Endothelial cell of umbilical vein (primary cell): Measurements from ENCODE around the gene TREML2. TPM values are rescaled to one million over a fixed set of nuclear protein-coding genes. Genes with fewer than 3 reads are reported as not detected.

Source experiments
- BruUV-seq: library from RNA; stranded (reverse); fragments of 400-500 nt; replicated peaks from 2 replicates; lab custom pipeline; 2021; lab: Mats Ljungman, UMichigan
- CTCF ChIA-PET: fragments of 300-600, 350-600 bp; sonication (Branson Sonifier 250); formaldehyde crosslinking; loops from one replicate; lab custom pipeline; 2021; ENCODE audit warnings: antibody characterized with exemption, inconsistent platforms; lab: Charles Lee
- POLR2A ChIA-PET: fragments of 300-600, 350-600 bp; sonication (Branson Sonifier 250); formaldehyde crosslinking; loops from one replicate; lab custom pipeline; 2021; ENCODE audit warnings: antibody characterized with exemption, inconsistent platforms; lab: Charles Lee
- DNase-seq: peaks from one replicate; pipeline ENCODE4 v3.0.0-alpha.2; 2011; ENCODE audit warnings: low read depth, low spot score
- FAIRE-seq: peaks from 2 replicates; lab custom pipeline; 2011; peaks lifted over from hg19 to GRCh38; lab: Jason Lieb, UNC
- H2AFZ ChIP-seq: 2 replicates; pipeline ENCODE4 v1.6.0; 2012; ENCODE audit warnings: low read depth, low read length, control low read depth, inconsistent platforms
- H3K27ac ChIP-seq: 2 replicates; pipeline ENCODE4 v1.5.1; 2011; ENCODE audit warnings: low read depth, mild to moderate bottlenecking, control low read depth, low read length, moderate library complexity; ENCODE audit not compliant: insufficient read depth
- H3K27me3 ChIP-seq, 2 experiments: 2 replicates each; pipeline versions ENCODE4 v1.6.0 to v1.6.1; 2011; ENCODE audit warnings: low read length in 2 of 2, mixed read lengths in 1 of 2; ENCODE audit not compliant: control insufficient read depth in 2 of 2, insufficient read depth in 2 of 2
- H3K36me3 ChIP-seq, 2 experiments: 2 replicates in 1 of 2; 3 replicates in 1 of 2; pipeline ENCODE4 v1.5.1; 2011; ENCODE audit warnings: low read length in 2 of 2, mild to moderate bottlenecking in 1 of 2, moderate library complexity in 1 of 2; ENCODE audit not compliant: control insufficient read depth in 2 of 2, insufficient read depth in 2 of 2; ENCODE audit errors: extremely low read depth in 1 of 2
- H3K4me1 ChIP-seq: 3 replicates; pipeline ENCODE4 v1.5.1; 2011; ENCODE audit warnings: mild to moderate bottlenecking, low read length; ENCODE audit not compliant: control insufficient read depth, insufficient read depth; ENCODE audit errors: extremely low read depth
- H3K4me2 ChIP-seq: 2 replicates; pipeline ENCODE4 v1.6.1; 2011; ENCODE audit warnings: low read length, control low read depth, mixed read lengths; ENCODE audit not compliant: insufficient read depth
- H3K4me3 ChIP-seq, 3 experiments: fragments of 200-600 bp in 1 of 3; sonication (generic), shearing (Covaris generic) in 1 of 3; replicated peaks in 1 of 3; 2 replicates each; pipeline ENCODE4 v1.5.1; 2011 to 2016; ENCODE audit warnings: control low read depth in 3 of 3, low read length in 3 of 3, mild to moderate bottlenecking in 2 of 3, inconsistent platforms in 1 of 3, low read depth in 1 of 3, moderate library complexity in 1 of 3; ENCODE audit not compliant: insufficient read depth in 1 of 3
- H3K79me2 ChIP-seq: 2 replicates; pipeline ENCODE4 v1.6.0; 2012; ENCODE audit warnings: low read length, inconsistent platforms; ENCODE audit not compliant: control insufficient read depth, insufficient read depth
- H3K9ac ChIP-seq: replicated peaks from 2 replicates; pipeline ENCODE3; 2011; ENCODE audit warnings: low read length, control low read depth; ENCODE audit not compliant: insufficient read depth; ENCODE audit errors: extremely low read depth
- H3K9me1 ChIP-seq: replicated peaks from 3 replicates; pipeline ENCODE4 v1.6.0; 2011; ENCODE audit warnings: mild to moderate bottlenecking, low read length; ENCODE audit not compliant: control insufficient read depth, insufficient read depth; ENCODE audit errors: extremely low read depth
- H3K9me3 ChIP-seq: replicated peaks from 2 replicates; pipeline ENCODE4 v1.5.1; 2012; ENCODE audit warnings: low read length, inconsistent platforms; ENCODE audit not compliant: control insufficient read depth, insufficient read depth
- H4K20me1 ChIP-seq: replicated peaks from 2 replicates; pipeline ENCODE3; 2011; ENCODE audit warnings: mild to moderate bottlenecking, low read length; ENCODE audit not compliant: control insufficient read depth, insufficient read depth; ENCODE audit errors: extremely low read depth
- CTCF ChIP-seq, 2 donors: IDR thresholded peaks; 1 replicate in 1 of 2; 2 replicates in 1 of 2; pipeline ENCODE4 v1.5.1; 2011; ENCODE audit warnings: low read length in 2 of 2, mild to moderate bottlenecking in 2 of 2, moderate library complexity in 2 of 2, control low read depth in 1 of 2, inconsistent platforms in 1 of 2, low read depth in 1 of 2; ENCODE audit not compliant: insufficient read depth in 1 of 2; ENCODE audit errors: extremely low read depth in 1 of 2
- EZH2 ChIP-seq: IDR thresholded peaks from 2 replicates; pipeline ENCODE4 v1.6.1; 2012; ENCODE audit warnings: borderline replicate concordance, low read depth, mild to moderate bottlenecking, moderate library complexity, low read length, inconsistent platforms; ENCODE audit not compliant: severe bottlenecking
- FOS ChIP-seq: IDR thresholded peaks from 2 replicates; pipeline ENCODE4 v1.6.1; 2011; ENCODE audit warnings: mild to moderate bottlenecking, low read length, moderate library complexity, borderline replicate concordance; ENCODE audit not compliant: insufficient read depth
- GATA2 ChIP-seq: IDR thresholded peaks from 2 replicates; pipeline ENCODE4 v1.7.0; 2011; ENCODE audit warnings: low read depth, mild to moderate bottlenecking, moderate library complexity, mixed read lengths, low read length; ENCODE audit not compliant: insufficient read length, insufficient read depth
- JUN ChIP-seq: IDR thresholded peaks from 2 replicates; pipeline ENCODE4 v1.6.1; 2011; ENCODE audit warnings: borderline replicate concordance, low read depth; ENCODE audit not compliant: insufficient read length, insufficient read depth
- MAX ChIP-seq: IDR thresholded peaks from 2 replicates; pipeline ENCODE4 v1.6.1; 2011; ENCODE audit not compliant: insufficient read depth, insufficient read length
- MYC ChIP-seq: IDR thresholded peaks from one replicate; pipeline ENCODE4 v1.6.1; 2011; ENCODE audit warnings: mild to moderate bottlenecking, low read depth, low read length
- POLR2A ChIP-seq: IDR thresholded peaks from 2 replicates; pipeline ENCODE4 v1.6.1; 2012; ENCODE audit warnings: low read depth, mild to moderate bottlenecking, control low read depth, low read length
- POLR2AphosphoS5 ChIP-seq: IDR thresholded peaks from 2 replicates; pipeline ENCODE4 v1.6.1; 2012; ENCODE audit warnings: low read depth, mild to moderate bottlenecking, control low read depth, low read length, moderate library complexity; ENCODE audit not compliant: insufficient read depth
- dilution Hi-C: fragments of 300-500 bp; cut with MboI; formaldehyde crosslinking; loops from one replicate; pipeline ENCODE4 v1.15.0; 2019; ENCODE audit warnings: low sequenced_read_pairs; ENCODE audit not compliant: extremely low pct_ligation_motif_present
- intact Hi-C: fragments of 100-400 bp; cut with micrococcal nuclease; formaldehyde crosslinking; loops from one replicate; pipeline ENCODE4 v1.10.0; 2022
- polyA plus RNA-seq, 4 experiments: library from polyadenylated mRNA; depleted of rRNA in 3 of 4; stranded (reverse) in 3 of 4; unstranded in 1 of 4; fragments of >200 nt; gene quantifications; 2 replicates each; pipeline versions ENCODE4 v1.2.1 to v1.2.3, GENCODE V29; 2011 to 2012; ENCODE audit warnings: missing spikeins in 1 of 4
- total RNA-seq: library from RNA; stranded (reverse); gene quantifications from 2 replicates; pipeline ENCODE4 v1.2.3, GENCODE V29; 2021

Gene TREML2
- total and polyA plus RNA-seq, 2 donors (not counting 3 experiments of a cell fraction or from before 2014, with no cell fraction given): not detected

DNA sequence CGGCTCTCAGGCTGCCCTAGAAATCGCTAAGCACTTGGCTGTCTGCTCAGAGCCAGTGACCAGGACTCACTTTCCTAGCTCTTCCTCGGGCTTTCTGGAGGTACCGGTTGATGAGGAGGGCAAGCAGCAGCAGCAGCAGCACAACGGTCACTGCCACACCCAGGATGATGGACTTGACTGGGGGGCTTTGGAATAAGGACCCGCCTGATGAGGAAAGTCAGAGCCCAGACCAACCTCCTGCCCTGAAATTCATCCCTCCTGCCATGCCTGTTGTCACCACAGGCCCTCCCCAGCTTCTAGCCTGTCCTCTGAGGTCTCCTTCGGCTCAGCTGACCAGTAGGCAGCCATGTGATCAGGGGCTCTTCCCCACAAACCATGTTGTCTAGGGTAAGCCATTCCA, 16.2 kb downstream of the TREML2 start:
- H2AFZ ChIP-seq: no peak overlapping the region
- H3K4me3 ChIP-seq: no peak overlapping the region
- no peaks in the 10 kb centered on the region for H3K79me2 ChIP-seq
- TF ChIP-seq MAX (no peak), EZH2 (no peak), JUN (no peak), POLR2AphosphoS5 (no peak), MYC (no peak), FOS (no peak), CTCF (IDR thresholded peaks at IDR 0.05; ENCODE audit: extremely low read depth in 1 of 2, insufficient read depth in 1 of 2, low read depth in 1 of 2, low read length in 2 of 2) (no peak), GATA2 (no peak), POLR2A (no peak)
- no peak for DNase-seq
- H3K4me1 ChIP-seq: no peaks in the 10 kb centered on the region
- ChIA-PET CTCF (no interaction called here), POLR2A (no interaction called here)
- H3K9me3 ChIP-seq: no peaks in the 10 kb centered on the region
- intact Hi-C loops (no loop called here), dilution Hi-C loops (no loop called here)
- no peak overlapping the region for H3K4me2 ChIP-seq
- H3K9me1 ChIP-seq: no peaks in the 10 kb centered on the region
- no TSS peak for BruUV-seq
- no peak for FAIRE-seq
- H3K27ac ChIP-seq: no peak overlapping the region
- H3K9ac ChIP-seq: no peak overlapping the region
- H3K27me3 ChIP-seq: peaks cover 0 to 2% of the 10 kb centered on the region in 2 experiments
- H4K20me1 ChIP-seq: no peaks in the 10 kb centered on the region
- H3K36me3 ChIP-seq: no peaks in the 10 kb centered on the region
